ENCODE results near the gene OSCP1. TPM values are rescaled to one million over a fixed set of nuclear protein-coding genes. Genes with fewer than 3 reads are reported as not detected.

OSCP1 gene
- total and polyA plus RNA-seq, 2 donors (not counting 3 experiments of a cell fraction or from before 2014, with no cell fraction given) = 4.6 to 8.3 TPM

- TF ChIP-seq JUN (IDR thresholded peaks at IDR 0.05; ENCODE audit: borderline replicate concordance, insufficient read depth, insufficient read length, low read depth) (no peak), EZH2 (IDR thresholded peaks at IDR 0.05; ENCODE audit: borderline replicate concordance, low read depth, low read length, severe bottlenecking) (no peak), MYC (IDR thresholded peaks at IDR 0.05; ENCODE audit: low read depth, low read length) (no peak), FOS (IDR thresholded peaks at IDR 0.05; ENCODE audit: borderline replicate concordance, insufficient read depth, low read length) (no peak), POLR2A (IDR thresholded peaks at IDR 0.05; ENCODE audit: low read depth, low read length) (no peak), GATA2 (IDR thresholded peaks at IDR 0.05; ENCODE audit: insufficient read depth, insufficient read length, low read depth, low read length) (no peak), POLR2AphosphoS5 (IDR thresholded peaks at IDR 0.05; ENCODE audit: insufficient read depth, low read depth, low read length) (no peak)
- TF ChIP-seq, protein P1, sequence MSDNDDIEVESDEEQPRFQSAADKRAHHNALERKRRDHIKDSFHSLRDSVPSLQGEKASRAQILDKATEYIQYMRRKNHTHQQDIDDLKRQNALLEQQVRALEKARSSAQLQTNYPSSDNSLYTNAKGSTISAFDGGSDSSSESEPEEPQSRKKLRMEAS (IDR thresholded peaks at IDR 0.05; ENCODE audit: insufficient read depth, insufficient read length) = no peak
- TF ChIP-seq, protein P2, sequence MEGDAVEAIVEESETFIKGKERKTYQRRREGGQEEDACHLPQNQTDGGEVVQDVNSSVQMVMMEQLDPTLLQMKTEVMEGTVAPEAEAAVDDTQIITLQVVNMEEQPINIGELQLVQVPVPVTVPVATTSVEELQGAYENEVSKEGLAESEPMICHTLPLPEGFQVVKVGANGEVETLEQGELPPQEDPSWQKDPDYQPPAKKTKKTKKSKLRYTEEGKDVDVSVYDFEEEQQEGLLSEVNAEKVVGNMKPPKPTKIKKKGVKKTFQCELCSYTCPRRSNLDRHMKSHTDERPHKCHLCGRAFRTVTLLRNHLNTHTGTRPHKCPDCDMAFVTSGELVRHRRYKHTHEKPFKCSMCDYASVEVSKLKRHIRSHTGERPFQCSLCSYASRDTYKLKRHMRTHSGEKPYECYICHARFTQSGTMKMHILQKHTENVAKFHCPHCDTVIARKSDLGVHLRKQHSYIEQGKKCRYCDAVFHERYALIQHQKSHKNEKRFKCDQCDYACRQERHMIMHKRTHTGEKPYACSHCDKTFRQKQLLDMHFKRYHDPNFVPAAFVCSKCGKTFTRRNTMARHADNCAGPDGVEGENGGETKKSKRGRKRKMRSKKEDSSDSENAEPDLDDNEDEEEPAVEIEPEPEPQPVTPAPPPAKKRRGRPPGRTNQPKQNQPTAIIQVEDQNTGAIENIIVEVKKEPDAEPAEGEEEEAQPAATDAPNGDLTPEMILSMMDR (IDR thresholded peaks at IDR 0.05; ENCODE audit: extremely low read depth in 1 of 2, insufficient read depth in 1 of 2, low read depth in 1 of 2, low read length in 2 of 2) = no peak
- no peak overlapping the region for H3K9ac ChIP-seq (replicated peaks; ENCODE audit: extremely low read depth, insufficient read depth, low read length)
- no peak overlapping the region for H3K4me2 ChIP-seq (ENCODE audit: insufficient read depth, low read length)
- H3K9me1 ChIP-seq (replicated peaks; ENCODE audit: control insufficient read depth, extremely low read depth, insufficient read depth, low read length) = no peaks in the 10 kb centered on the region
- H3K4me1 ChIP-seq (ENCODE audit: control insufficient read depth, extremely low read depth, insufficient read depth, low read length) = peaks cover 3% of the 10 kb centered on the region
- no peaks in the 10 kb centered on the region for H3K27me3 ChIP-seq (ENCODE audit: control insufficient read depth in 2 of 2, insufficient read depth in 2 of 2, low read length in 2 of 2)
- H3K9me3 ChIP-seq (replicated peaks; ENCODE audit: control insufficient read depth, insufficient read depth, low read length) = no peaks in the 10 kb centered on the region
- POLR2A ChIA-PET = interaction anchor here (0.6 to 1.4 kb wide), 3 partner anchors 15 to 304 kb away, joined by 3 to 6 read pairs (median 5); no protein-coding TSS in a partner anchor
- dilution Hi-C loops (cut with MboI; ENCODE audit: extremely low pct_ligation_motif_present, low sequenced_read_pairs) (no loop called here), intact Hi-C loops (cut with micrococcal nuclease) (no loop called here)
- H2AFZ ChIP-seq (ENCODE audit: low read depth, low read length) = peak overlapping the region; percentile 66
- H3K36me3 ChIP-seq (ENCODE audit: control insufficient read depth in 2 of 2, extremely low read depth in 1 of 2, insufficient read depth in 2 of 2, low read length in 2 of 2) = no peaks in the 10 kb centered on the region
- CTCF ChIA-PET = interaction anchor here (0.7 to 2.4 kb wide), 4 partner anchors 21 to 58 kb away, joined by 3 to 14 read pairs (median 5); no protein-coding TSS in a partner anchor
- H3K27ac ChIP-seq (ENCODE audit: insufficient read depth, low read depth, low read length) = no peak overlapping the region
- FAIRE-seq = no peak
- peak overlapping the region in 1 of 3 experiments; percentile 16 for H3K4me3 ChIP-seq (replicated peaks in 1 of 3; ENCODE audit: insufficient read depth in 1 of 3, low read depth in 1 of 3, low read length in 3 of 3)
- peaks cover 8% of the 10 kb centered on the region for H3K79me2 ChIP-seq (ENCODE audit: control insufficient read depth, insufficient read depth, low read length)
- peak; percentile 43 for DNase-seq (ENCODE audit: low read depth, low spot score)
- no TSS peak for BruUV-seq (replicated peaks)
- H4K20me1 ChIP-seq (replicated peaks; ENCODE audit: control insufficient read depth, extremely low read depth, insufficient read depth, low read length) = no peaks in the 10 kb centered on the region
These were observed 49.2 kb downstream of the OSCP1 start for GRCh38 chr1:36400825-36401601.

All from endothelial cell of umbilical vein (primary cell).